Body of pancreas (tissue), 4 donors: ENCODE data around the gene RSRC1.

Experiments used
- CTCF ChIP-seq, 7 experiments: fragments of 450-650 bp in 4 of 7; fragments of 200-600 bp in 3 of 7; sonication (generic) in 3 of 7; IDR thresholded peaks; one replicate each; pipeline ENCODE4 v1.5.1; 2016 to 2019; ENCODE audit warnings: antibody characterized with exemption in 7 of 7
- POLR2A ChIP-seq, 3 donors: fragments of 450-650 bp; IDR thresholded peaks; one replicate each; pipeline ENCODE4 v1.6.1; 2016; ENCODE audit warnings: antibody characterized with exemption in 3 of 3, mild to moderate bottlenecking in 2 of 3

- TF ChIP-seq POLR2A (IDR thresholded peaks at IDR 0.05) (no peak), CTCF (IDR thresholded peaks at IDR 0.05) (no peak)
These were observed 6.0 kb upstream of the RSRC1 start for GRCh38 chr3:158103887-158104327.
